Smooth muscle cell of the pulmonary artery (primary cell): ENCODE results near the gene UPK2. TPM values are rescaled to one million over a fixed set of nuclear protein-coding genes. Genes with fewer than 3 reads are reported as not detected.

ENCODE experiments used
- total RNA-seq: library from RNA; depleted of rRNA; stranded (reverse); fragments of >200 nt; gene quantifications from 2 replicates; pipeline ENCODE4 v1.2.3, GENCODE V29; 2014

UPK2 gene
- not detected in 2 replicates for total RNA-seq

GRCh38 chr11:118956094-118956846, at the start of gene UPK2:
Gene UPK2, plus strand, starts transcription at chr11:118956298. Its CDS starts 53 bp downstream, at chr11:118956351.

DNA sequence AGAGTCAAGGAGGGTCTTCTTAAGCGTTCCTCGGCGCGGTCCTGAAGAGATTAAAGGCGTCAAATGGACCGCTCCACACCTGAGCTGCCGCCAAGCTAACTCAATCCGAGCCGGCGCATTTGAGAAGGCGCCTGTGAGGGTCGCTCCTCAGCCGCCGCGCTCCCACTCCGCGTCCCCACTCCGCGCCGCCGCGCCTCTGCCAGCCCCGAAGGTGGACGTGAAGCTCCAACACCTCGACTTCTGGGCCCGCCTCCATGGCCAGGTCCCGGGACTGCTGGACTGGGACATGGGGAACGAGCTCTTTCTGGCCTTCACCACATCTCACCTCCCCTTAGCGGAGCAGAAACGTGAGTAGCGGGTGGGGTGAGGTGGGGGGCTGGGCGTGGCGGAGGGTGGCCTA, 15.5 kb downstream of the UPK2 start, which contains the start of gene FOXR1:
Gene FOXR1, plus strand, starts transcription at position 116 of the 400 bp plus-strand sequence. Its CDS starts 171 bp downstream, at position 287.

DNA sequence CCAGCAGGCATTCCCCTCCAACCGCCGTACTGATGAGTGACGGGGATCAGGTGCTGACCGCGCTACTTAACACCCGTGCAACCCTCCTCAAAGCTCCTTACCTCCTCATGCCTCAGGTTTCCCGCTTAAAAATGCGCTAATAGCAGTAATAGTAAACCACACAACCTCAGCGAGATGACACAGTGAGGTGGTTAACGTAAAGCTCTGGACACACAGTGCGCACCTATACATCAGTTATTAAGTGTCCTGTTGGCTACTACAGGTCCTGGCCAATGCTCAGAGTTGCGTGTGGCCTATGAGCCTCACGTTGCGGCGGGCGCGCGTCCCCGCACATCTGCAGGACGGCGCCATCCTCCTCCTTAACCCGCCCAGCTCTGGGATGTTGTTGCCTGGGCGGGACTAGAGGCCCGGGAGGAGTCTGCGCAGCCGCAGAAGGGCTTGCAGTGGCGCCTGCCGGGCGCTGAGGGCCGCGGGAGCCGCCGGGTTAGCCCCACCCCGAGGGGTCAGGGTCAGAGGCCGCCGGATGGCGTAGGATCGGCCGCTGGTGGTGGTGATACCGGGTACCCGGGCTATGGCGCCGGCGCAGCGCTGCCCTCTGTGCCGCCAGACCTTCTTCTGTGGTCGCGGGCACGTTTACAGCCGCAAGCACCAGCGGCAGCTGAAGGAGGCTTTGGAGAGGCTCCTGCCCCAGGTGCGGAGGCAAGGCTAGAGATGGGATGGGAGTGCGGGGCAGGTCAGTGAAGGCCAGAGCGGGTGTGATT, 41.7 kb downstream of the UPK2 start, which contains the start of gene CENATAC:
Gene CENATAC, plus strand, starts transcription at position 512 of the 761 bp plus-strand sequence. Its CDS starts 60 bp downstream, at position 572.

Other genes with a start within 250 kb of the UPK2 start
- gene DDX6, start 165.1 kb upstream of the UPK2 start, total RNA-seq: 130 and 153 TPM in 2 replicates
- gene CXCR5, start 72.4 kb upstream of the UPK2 start, total RNA-seq: not detected in 2 replicates
- gene BCL9L, start 30.4 kb upstream of the UPK2 start, total RNA-seq: 59.4 and 59.8 TPM in 2 replicates
- gene FOXR1, start 15.5 kb downstream of the UPK2 start, total RNA-seq: not detected in 2 replicates
- gene CENATAC, start 41.8 kb downstream of the UPK2 start, total RNA-seq: 15.1 and 19.9 TPM in 2 replicates
- gene RPS25, start 62.0 kb downstream of the UPK2 start, total RNA-seq: 196 and 318 TPM in 2 replicates
- 71.3 and 76.6 TPM in 2 replicates for gene TRAPPC4, start 62.5 kb downstream of the UPK2 start, total RNA-seq
- gene SLC37A4, start 74.6 kb downstream of the UPK2 start, total RNA-seq: 9.2 and 10.3 TPM in 2 replicates
- 152 and 198 TPM in 2 replicates for gene HYOU1, start 100.9 kb downstream of the UPK2 start, total RNA-seq
- gene VPS11, start 111.5 kb downstream of the UPK2 start, total RNA-seq: 27.8 and 35.3 TPM in 2 replicates
- gene HMBS, start 128.6 kb downstream of the UPK2 start, total RNA-seq: 7.7 and 12.6 TPM in 2 replicates
- 37.1 and 42.5 TPM in 2 replicates for gene DPAGT1, start 145.6 kb downstream of the UPK2 start, total RNA-seq
- 4.1 and 8.5 TPM in 2 replicates for gene C2CD2L, start 151.0 kb downstream of the UPK2 start, total RNA-seq
- 17.1 and 21.2 TPM in 2 replicates for gene HINFP, start 165.3 kb downstream of the UPK2 start, total RNA-seq
- 0.40 and 1.0 TPM in 2 replicates for gene ABCG4, start 192.8 kb downstream of the UPK2 start, total RNA-seq
- gene NLRX1, start 212.4 kb downstream of the UPK2 start, total RNA-seq: 23.8 and 29.7 TPM in 2 replicates
- gene NHERF4, start 229.2 kb downstream of the UPK2 start, total RNA-seq: not detected in 2 replicates